Fibroblast of mammary gland (primary cell): ENCODE data around the gene PGP.
"Not testable (repeated sequence)": the region's sequence is repeated elsewhere in the genome, so short reads cannot be mapped to it uniquely, and the experiment has no call there.

Experiments used
- DNase-seq: peaks from one replicate; pipeline ENCODE4 v3.0.0-alpha.2; 2010; ENCODE audit warnings: low read depth
- H3K4me3 ChIP-seq: 2 replicates; pipeline ENCODE4 v1.5.1; 2011; ENCODE audit warnings: low read depth, mild to moderate bottlenecking, low read length, moderate library complexity; ENCODE audit not compliant: control insufficient read depth
- TF ChIP-seq, protein P1 (sequence below): conservative IDR thresholded peaks from 2 replicates; pipeline ENCODE4 v1.5.1; 2011; ENCODE audit warnings: low read depth, low read length, inconsistent platforms; ENCODE audit not compliant: control insufficient read depth, insufficient read depth

PGP gene, protein sequence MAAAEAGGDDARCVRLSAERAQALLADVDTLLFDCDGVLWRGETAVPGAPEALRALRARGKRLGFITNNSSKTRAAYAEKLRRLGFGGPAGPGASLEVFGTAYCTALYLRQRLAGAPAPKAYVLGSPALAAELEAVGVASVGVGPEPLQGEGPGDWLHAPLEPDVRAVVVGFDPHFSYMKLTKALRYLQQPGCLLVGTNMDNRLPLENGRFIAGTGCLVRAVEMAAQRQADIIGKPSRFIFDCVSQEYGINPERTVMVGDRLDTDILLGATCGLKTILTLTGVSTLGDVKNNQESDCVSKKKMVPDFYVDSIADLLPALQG

DNA sequence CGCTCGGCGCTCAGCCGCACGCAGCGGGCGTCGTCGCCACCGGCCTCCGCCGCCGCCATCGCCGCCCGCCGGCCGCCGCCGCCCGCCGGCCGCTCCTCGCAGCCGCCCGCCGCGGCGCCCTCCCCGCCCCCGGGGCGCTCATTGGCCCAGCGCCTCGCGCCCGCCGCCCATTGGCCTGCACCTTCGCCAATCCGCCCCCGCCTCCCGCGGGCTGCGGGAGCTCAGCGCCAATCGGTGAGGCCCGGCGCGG, at the start of gene PGP:
Gene PGP, minus strand, starts transcription at position 122 of the 250 bp plus-strand sequence. Its CDS starts 63 bp downstream, at position 59.
- no peak for DNase-seq
- peak within 1 kb of the TSS; percentile 72 for H3K4me3 ChIP-seq
- TF ChIP-seq, protein P1, sequence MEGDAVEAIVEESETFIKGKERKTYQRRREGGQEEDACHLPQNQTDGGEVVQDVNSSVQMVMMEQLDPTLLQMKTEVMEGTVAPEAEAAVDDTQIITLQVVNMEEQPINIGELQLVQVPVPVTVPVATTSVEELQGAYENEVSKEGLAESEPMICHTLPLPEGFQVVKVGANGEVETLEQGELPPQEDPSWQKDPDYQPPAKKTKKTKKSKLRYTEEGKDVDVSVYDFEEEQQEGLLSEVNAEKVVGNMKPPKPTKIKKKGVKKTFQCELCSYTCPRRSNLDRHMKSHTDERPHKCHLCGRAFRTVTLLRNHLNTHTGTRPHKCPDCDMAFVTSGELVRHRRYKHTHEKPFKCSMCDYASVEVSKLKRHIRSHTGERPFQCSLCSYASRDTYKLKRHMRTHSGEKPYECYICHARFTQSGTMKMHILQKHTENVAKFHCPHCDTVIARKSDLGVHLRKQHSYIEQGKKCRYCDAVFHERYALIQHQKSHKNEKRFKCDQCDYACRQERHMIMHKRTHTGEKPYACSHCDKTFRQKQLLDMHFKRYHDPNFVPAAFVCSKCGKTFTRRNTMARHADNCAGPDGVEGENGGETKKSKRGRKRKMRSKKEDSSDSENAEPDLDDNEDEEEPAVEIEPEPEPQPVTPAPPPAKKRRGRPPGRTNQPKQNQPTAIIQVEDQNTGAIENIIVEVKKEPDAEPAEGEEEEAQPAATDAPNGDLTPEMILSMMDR = no peak

DNA sequence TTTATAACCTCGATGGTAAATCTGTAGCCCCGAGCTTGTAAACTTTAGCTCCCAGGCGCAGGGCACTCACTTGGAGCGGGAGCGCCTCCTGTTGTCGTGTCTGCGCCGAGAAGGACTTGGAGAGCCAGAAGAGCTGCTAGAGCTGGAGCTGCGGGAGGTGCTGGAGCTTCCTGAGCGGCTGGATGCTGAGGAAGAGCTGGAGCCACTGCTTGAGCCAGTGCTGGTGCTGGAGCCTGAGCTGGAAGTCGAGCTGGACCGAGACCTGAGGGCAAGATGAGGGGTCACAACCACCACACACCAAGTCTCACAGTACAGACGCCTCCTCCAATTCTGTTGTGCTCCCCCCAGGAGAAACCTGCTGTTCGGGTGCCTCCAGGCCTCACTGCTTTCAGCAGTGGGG, 48.4 kb upstream of the PGP start:
- H3K4me3 ChIP-seq, DNase-seq: not testable (repeated sequence)

DNA sequence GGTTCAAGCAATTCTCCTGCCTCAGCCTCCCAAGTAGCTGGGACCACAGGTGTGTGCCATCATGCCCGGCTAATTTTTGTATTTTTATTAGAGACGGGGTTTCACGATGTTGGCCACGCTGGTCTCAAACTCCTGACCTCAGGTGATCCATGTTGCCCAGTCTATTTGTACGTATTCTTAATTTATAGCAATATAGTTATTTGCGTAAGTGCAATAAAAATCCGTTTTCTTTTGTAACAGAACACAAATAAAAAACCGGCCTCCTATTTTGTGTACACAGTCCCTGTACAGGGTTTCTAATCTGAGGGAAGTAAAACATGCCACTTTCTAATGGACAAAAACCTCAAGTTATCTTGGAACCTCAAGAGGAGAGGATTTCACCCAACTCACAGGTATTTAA, 45.6 kb upstream of the PGP start:
- DNase-seq = no peak
- no peak overlapping the region for H3K4me3 ChIP-seq
- TF ChIP-seq, protein P1 = no peak

DNA sequence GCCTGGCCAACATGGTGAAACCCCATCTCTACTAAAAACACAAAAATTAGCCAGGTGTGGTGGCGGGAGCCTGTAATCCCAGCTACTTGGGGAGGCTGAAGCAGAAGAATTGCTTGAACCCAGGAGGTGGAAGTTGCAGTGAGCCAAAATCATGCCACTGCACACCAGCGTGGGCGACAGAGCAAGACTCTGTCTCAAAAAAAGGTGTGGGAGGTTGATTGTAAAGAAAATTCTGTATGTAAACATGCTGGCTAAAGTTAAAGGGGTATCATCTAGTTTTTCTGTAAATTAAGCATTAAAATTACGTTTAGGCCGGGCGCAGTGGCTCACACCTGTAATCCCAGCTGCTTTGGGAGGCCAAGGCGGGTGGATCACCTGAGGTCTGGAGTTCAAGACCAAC, 43.9 kb upstream of the PGP start:
- not testable (repeated sequence) for H3K4me3 ChIP-seq, DNase-seq

DNA sequence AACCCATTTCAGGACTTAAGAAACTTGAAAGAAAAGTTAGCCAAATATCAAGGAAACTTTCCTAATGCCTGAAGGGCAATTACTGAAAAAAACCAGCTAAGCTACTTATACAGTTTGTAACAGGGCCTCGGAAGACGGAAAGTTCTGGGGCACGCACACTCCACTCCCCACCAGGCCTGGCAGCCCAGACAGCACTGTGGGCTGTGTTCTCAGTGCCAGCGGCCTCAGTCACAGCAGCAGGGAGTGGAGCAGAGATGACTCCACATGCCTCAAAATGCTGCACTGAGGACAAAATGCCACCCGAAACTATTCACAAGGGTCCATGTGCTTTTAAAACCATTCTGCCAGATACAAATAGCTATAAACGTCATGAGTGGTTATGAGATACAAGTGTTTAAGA, 43.1 kb upstream of the PGP start:
- no peak for DNase-seq
- TF ChIP-seq, protein P1 = no peak
- H3K4me3 ChIP-seq = no peak overlapping the region

DNA sequence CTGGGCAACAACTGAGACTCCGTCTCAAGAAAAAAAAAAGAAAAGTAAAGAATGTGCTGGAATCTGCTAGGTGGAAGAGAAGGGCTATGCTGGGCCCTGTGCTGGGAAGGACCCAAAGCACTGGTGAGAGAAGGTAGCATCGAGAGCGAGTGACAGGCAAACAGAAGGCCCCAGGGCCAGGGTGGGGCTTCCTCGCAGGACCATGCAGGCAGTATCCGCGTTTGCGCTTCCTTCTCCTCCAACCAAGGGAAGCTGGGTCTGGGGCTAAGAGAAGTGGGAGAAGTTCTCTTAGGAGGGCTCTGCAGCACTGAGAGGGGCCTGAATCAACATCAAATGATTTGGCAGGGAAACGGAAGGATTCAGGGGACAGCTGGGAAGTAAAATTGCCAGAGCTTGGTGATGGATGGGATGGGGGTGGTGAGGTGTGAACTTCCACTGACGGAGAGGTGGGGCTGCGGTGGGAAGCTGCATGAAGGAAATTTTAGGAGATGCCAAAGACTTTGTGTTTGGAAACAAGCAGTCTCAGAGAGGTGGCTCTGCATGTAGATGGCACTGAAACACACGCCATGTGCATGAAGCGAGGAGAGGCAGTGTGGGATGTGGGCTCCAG, 42.0 kb upstream of the PGP start:
- no peak overlapping the region for H3K4me3 ChIP-seq
- DNase-seq = no peak
- TF ChIP-seq, protein P1 = no peak

DNA sequence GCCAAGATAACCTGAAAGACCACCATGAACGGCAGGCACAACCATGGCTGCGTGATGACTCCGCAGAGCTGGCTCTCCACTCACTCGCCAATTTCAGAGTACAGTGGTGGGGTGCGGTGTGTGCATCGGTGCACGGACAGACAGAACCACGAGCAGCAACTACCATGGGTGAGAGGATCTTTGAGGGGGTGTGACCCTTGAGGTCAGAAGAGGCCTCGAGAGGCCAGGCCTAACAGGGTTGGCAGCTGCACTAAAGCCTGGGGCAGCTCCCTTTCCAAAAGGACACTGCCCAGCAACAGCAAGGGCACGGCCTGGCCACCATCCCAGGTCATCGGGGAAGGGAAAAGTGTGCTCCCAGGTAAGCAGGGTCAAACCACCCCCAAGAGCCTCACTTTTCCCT, 38.7 kb upstream of the PGP start:
- DNase-seq = no peak
- H3K4me3 ChIP-seq = no peak overlapping the region
- TF ChIP-seq, protein P1 = no peak

DNA sequence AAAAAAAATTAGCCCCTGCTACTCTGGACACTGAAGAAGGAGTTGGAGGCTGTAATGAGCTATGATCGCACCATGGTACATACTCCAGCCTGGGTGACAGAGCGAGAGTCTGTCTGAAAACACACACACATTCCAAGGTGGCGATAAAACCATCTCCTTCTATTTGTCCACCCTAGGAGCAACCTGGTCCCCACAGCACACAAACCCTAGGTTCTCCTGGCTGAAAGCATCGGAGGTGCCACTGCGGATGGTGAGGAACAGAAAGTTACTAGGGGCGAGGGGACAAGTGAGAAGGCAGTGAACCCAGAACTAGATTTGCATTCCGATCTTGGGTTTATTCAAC, 38.1 kb upstream of the PGP start:
- DNase-seq = no peak
- no peak overlapping the region for H3K4me3 ChIP-seq

More for the DNA sequence above, 38.1 kb upstream of the PGP start:
- TF ChIP-seq, protein P1 = no peak
